ENCODE measurements around the gene GPX7.

Gene GPX7

DNA sequence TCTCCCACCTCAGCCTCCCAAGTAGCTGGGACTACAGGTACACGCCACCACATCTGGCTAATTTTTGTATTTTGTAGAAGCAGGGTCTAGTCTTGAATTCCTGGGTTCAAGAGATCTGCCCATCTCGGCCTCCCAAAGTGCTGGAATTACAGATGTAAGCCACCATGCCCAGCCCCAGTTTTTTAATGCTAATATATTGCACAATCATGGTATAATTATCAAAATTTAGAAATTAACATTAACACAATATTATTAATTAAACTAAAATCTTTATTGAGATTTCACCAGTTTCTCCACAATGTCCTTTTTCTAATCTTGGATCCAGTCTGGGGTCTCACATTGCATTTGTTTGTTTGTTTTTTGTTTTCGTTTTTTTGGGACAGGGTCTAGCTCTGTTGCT lies 21.9 kb upstream of the GPX7 start:
- no peak for DNase-seq
- in situ Hi-C loops (cut with HindIII; ENCODE audit: low pct_ligation_motif_present, low pct_unique_long_range_greater_than_20kb, low sequenced_read_pairs), result no loop called here

DNA sequence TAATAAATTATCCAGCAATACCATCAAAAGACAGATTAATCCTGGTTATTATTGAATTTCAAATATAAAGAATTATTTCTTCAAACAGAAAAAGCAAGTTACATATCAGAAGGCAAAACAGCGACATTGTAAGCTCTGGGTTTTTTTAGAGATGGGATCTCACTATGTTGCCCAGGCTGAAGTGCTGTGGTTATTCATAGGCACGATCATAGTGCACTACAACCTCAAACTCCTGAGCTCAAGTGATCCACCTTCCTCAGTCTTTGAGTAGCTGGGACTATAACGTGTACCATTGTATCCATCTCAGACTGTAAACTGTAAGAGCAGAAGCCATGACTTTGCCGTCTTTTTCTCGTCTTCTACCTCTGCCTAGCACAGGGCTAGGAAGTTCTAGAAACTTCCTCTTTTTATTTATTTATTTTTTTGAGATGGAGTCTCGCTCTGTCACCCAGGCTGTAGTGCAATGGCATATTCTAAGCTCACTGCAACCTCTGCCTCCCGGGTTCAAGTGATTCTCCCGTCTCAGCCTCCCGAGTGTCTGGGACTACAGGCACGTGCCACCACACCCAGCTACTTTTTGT lies 20.0 kb upstream of the GPX7 start:
- in situ Hi-C loops (cut with HindIII; ENCODE audit: low pct_ligation_motif_present, low pct_unique_long_range_greater_than_20kb, low sequenced_read_pairs), result no loop called here
- DNase-seq, result no peak

GRCh38 chr1:52585474-52585873 lies 16.7 kb upstream of the GPX7 start:
- no peak for DNase-seq
- in situ Hi-C loops (cut with HindIII; ENCODE audit: low pct_ligation_motif_present, low pct_unique_long_range_greater_than_20kb, low sequenced_read_pairs), result no loop called here

GRCh38 chr1:52588027-52588426 lies 14.1 kb upstream of the GPX7 start:
- DNase-seq, result no peak
- in situ Hi-C loops (cut with HindIII; ENCODE audit: low pct_ligation_motif_present, low pct_unique_long_range_greater_than_20kb, low sequenced_read_pairs), result no loop called here

DNA sequence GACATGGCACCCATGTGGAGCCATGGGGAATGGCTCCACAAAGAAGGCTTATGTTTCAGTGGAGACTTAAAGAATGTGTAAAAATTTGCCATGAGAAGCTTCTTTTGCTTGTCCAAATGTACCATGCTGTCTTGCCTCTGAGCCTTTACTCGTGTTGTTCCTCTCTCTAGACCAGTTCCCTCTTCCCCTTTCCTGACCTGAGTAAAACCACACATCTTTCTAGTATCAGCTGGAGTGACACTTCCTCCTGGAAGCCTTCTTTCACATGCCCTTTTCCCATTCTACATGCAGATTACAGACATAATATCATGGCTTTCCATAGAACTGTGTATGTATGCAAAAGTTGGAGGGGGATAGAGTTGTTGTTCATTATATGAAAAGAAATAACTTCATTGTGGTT lies 13.6 kb upstream of the GPX7 start:
- in situ Hi-C loops (cut with HindIII; ENCODE audit: low pct_ligation_motif_present, low pct_unique_long_range_greater_than_20kb, low sequenced_read_pairs), result no loop called here
- DNase-seq, result no peak

DNA sequence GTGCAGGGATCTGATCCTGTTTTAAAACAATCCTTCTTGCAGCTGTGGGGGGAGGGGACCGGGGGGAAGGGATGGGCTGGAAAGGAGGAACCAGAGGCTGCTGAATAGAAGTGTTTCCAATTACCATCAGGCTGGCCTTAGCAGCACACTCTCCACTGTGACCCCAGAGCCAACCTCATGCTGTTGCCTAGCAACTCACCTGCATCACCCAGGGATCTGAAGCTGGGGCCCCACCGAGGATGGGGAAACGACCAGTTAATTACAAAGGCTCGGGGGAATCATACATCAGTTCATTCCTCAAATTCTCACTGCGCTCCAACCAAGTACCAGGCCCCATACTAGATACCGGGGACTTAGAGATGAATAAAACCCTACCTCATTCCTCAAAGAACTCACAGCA lies 11.9 kb upstream of the GPX7 start:
- no peak for DNase-seq
- in situ Hi-C loops (cut with HindIII; ENCODE audit: low pct_ligation_motif_present, low pct_unique_long_range_greater_than_20kb, low sequenced_read_pairs), result no loop called here

DNA sequence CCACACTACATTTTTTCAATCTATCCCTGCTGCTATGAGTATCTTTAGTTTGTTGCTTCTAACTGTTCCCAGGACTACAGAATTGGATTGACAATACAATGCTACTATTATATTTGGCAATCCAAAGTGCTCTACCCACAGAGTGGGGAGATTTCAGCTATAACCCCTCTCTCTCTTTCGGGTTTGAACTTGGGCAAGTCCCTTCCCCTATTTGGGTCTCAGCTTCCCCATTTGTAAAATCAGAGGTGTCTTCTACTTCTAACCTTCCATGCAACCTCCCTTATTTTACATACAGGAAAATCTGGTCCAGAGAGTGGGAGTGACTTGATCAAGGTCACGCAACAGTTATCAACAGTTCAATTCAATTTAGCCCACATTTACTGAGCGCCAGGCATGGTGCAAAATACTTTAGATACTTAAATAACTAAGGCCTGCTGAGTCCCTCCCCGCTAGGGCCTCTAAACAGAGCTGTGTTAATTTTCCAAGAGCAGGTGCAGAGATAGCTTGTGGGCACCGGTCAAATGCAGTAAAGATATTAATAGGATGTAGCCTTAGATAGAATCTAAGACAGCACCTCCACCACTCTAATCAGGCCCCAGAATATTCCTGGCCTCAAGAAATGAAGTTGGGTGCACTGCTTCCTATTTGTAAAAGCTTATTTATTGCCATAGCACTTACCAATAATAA lies 9.4 kb upstream of the GPX7 start:
- in situ Hi-C loops (cut with HindIII; ENCODE audit: low pct_ligation_motif_present, low pct_unique_long_range_greater_than_20kb, low sequenced_read_pairs), result no loop called here
- DNase-seq, result no peak

DNA sequence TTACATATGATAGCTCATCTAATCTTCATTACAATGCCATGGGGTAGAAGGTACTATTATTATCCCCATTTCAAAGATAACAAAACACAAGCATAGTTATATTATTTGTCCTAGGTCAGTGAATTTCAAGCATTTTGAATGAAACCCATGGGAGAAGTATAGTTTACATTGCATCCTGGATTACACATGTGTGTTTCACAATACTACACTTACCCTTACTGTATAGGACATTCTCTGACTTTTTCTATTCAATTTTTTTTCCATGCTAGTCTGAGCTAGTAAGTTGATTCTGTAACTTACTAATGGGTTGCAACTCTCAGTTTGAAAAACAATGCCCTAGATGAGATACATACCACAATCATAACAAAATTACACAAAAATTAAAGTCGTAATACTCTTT lies 8.7 kb upstream of the GPX7 start:
- in situ Hi-C loops (cut with HindIII; ENCODE audit: low pct_ligation_motif_present, low pct_unique_long_range_greater_than_20kb, low sequenced_read_pairs), result no loop called here
- no peak for DNase-seq

DNA sequence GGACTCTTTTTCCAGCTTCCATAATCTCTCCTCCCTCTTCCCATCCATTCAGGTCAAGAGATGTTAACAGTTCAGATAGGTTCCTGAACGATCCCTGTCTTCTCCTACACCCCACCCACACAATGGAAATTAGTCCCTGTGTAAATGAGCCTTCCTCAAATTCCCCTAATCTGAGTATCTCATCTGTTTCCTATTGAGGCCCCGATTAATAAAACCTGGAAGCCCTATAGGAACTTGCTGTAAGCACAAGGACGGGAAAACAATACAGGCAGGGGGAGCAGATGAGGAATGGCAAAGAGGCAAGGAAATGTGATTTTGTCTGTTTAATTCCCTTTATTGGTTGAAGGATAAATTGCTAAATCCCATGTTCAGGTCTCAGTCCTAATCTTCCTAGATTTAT lies 7.1 kb upstream of the GPX7 start:
- in situ Hi-C loops (cut with HindIII; ENCODE audit: low pct_ligation_motif_present, low pct_unique_long_range_greater_than_20kb, low sequenced_read_pairs), result no loop called here
- DNase-seq, result no peak

GRCh38 chr1:52597912-52598311 lies 4.3 kb upstream of the GPX7 start:
- no peak for DNase-seq
- in situ Hi-C loops (cut with HindIII; ENCODE audit: low pct_ligation_motif_present, low pct_unique_long_range_greater_than_20kb, low sequenced_read_pairs), result no loop called here

DNA sequence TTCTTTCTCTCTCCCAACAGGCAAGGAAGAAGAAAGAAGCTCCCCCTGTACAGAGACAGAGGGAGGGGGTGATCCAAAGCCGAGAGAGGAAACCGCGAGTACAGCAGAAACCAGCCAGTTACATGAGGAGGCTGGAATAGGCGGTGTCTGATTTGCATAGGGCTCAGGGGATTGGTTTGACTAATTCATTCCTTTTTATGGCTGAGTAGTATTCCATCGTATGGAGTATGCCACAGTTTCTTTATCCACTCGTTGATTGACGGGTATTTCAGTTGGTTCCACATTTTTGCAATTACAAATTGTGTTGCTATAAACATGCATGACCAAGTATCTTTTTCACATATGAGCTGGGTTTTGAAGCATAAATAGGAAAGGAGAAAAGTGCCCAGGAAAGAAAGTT lies 3.4 kb upstream of the GPX7 start:
- in situ Hi-C loops (cut with HindIII; ENCODE audit: low pct_ligation_motif_present, low pct_unique_long_range_greater_than_20kb, low sequenced_read_pairs), result no loop called here
- no peak for DNase-seq

GRCh38 chr1:52599236-52599635 lies 2.9 kb upstream of the GPX7 start:
- in situ Hi-C loops (cut with HindIII; ENCODE audit: low pct_ligation_motif_present, low pct_unique_long_range_greater_than_20kb, low sequenced_read_pairs), result no loop called here
- no peak for DNase-seq

- in situ Hi-C loops (cut with HindIII; ENCODE audit: low pct_ligation_motif_present, low pct_unique_long_range_greater_than_20kb, low sequenced_read_pairs), result no loop called here
- no peak for DNase-seq
Observed at GRCh38 chr1:52600533-52601179, 1.5 kb upstream of the GPX7 start.

DNA sequence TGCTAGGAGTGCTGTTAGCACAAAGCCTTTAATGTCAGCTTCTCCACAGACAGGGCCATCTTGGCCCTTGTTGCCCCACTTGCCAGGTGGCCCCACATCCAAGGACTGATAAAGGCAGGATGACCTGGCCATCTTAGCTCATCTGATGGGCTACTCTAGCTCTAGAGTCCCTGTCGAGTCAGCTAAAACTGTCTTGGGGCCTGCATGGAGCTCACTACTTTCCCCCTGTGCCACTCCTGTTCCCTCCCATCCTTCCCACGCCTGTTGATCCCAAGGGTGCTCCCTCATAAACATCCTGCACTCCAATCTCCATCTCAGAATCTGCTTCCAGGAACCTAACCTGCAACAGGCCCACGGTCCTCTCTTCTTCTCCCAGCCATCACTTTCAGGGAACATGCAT lies 652 bp upstream of the GPX7 start:
- no peak for DNase-seq
- in situ Hi-C loops (cut with HindIII; ENCODE audit: low pct_ligation_motif_present, low pct_unique_long_range_greater_than_20kb, low sequenced_read_pairs), result no loop called here

DNA sequence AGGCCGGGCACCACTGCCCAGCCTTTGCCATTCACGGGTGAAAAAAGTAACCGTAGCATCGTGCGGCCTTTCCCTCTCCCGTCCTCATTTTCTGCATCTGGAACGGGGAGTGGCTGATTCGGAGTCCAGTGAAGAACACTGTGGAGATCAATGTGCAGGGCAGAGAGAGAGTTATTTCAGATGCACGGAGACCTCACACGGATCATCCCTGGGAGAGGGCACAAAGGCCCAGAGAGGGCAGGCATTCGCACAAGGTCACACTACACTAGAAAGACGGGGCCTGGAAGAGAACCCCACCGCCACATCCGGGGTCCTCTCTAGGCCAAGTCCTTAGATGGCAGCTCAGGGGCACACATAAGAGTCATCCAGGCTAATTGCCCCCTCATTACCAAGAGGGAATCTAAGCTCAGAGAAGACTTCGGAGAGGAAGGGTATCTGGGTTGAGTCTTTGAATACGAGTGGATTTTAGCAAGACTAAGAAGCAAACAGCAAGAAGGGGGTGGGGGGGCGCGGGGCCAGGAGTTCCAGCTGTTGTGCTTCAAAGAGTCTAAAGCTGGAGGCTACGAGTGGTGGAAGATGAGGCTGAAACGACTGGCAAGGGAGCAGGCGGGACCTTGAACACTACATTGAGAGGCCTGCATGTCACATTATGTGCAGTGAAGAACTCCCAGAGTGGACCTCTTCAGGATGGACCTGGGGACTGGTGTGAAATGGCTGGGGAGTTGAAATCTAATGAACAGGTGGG lies 857 bp downstream of the GPX7 start:
- DNase-seq, result no peak
- in situ Hi-C loops (cut with HindIII; ENCODE audit: low pct_ligation_motif_present, low pct_unique_long_range_greater_than_20kb, low sequenced_read_pairs), result no loop called here

DNA sequence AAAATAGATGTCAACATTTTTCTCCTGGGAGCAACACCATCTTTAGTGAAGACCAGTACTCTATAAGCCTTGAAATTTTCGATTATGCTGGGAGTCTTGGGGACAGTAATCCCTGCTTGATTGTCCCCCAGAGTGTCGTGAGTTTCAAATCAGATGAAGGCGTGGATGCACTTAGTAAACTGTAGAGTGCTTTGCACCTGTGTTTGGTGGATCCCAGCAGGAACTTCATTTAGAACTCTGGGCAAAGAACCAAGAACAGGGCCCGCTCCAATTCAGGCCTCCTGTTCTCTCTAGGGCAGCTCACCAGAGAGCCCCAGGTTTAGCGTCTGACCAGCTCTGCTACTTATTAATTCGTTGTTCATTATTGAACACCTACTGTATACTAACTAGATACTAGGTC lies 1.5 kb downstream of the GPX7 start:
- in situ Hi-C loops (cut with HindIII; ENCODE audit: low pct_ligation_motif_present, low pct_unique_long_range_greater_than_20kb, low sequenced_read_pairs), result no loop called here
- DNase-seq, result no peak

GRCh38 chr1:52604063-52604770 lies 2.0 kb downstream of the GPX7 start:
- in situ Hi-C loops (cut with HindIII; ENCODE audit: low pct_ligation_motif_present, low pct_unique_long_range_greater_than_20kb, low sequenced_read_pairs), result no loop called here
- no peak for DNase-seq

- in situ Hi-C loops (cut with HindIII; ENCODE audit: low pct_ligation_motif_present, low pct_unique_long_range_greater_than_20kb, low sequenced_read_pairs), result no loop called here
- no peak for DNase-seq
Observed at GRCh38 chr1:52613636-52614373, 11.6 kb downstream of the GPX7 start.

Measured in ACHN (cell line).